ENCODE results near the gene GAN. TPM values are rescaled to one million over a fixed set of nuclear protein-coding genes. Genes with fewer than 3 reads are reported as not detected.

The GAN gene
- total and polyA plus RNA-seq, 3 donors from 2014 or later: 2.4 to 10.9 (median 10.7) TPM

GRCh38 chr16:81366316-81366932, 51.7 kb downstream of the GAN start:
- 61 to 67% methylated on average over 12 of the region's 12 CpGs for WGBS, 2 donors
- no peak for DNase-seq
- Histone ChIP-seq H3K27ac (no peak overlapping the region), H3K9me3 (no peaks in the 10 kb centered on the region), H3K4me1 (no peaks in the 10 kb centered on the region), H3K36me3 (ENCODE audit: low read depth, missing control alignments) (no peaks in the 10 kb centered on the region), H3K4me3 (no peak overlapping the region), H3K27me3 (no peaks in the 10 kb centered on the region)
- TF ChIP-seq CTCF (IDR thresholded peaks at IDR 0.05) (peak; percentile 44 to 72 (median 62)), POLR2A (IDR thresholded peaks at IDR 0.05) (no peak)
- intact Hi-C loops (cut with DNase I; ENCODE audit: low total_unique reads): no loop called here

- Histone ChIP-seq H3K4me1 (no peaks in the 10 kb centered on the region), H3K27me3 (no peaks in the 10 kb centered on the region), H3K9me3 (no peaks in the 10 kb centered on the region), H3K36me3 (ENCODE audit: low read depth, missing control alignments) (no peaks in the 10 kb centered on the region), H3K27ac (no peak overlapping the region), H3K4me3 (no peak overlapping the region)
- TF ChIP-seq POLR2A (IDR thresholded peaks at IDR 0.05): no peak
- TF ChIP-seq CTCF (IDR thresholded peaks at IDR 0.05): no peak
- intact Hi-C loops (cut with DNase I; ENCODE audit: low total_unique reads): no loop called here
- WGBS, 2 donors: 87 to 89% methylated on average over 6 of the region's 6 CpGs
- no peak for DNase-seq
Measured at GRCh38 chr16:81367821-81368220, 53.1 kb downstream of the GAN start.

GRCh38 chr16:81369888-81370504, 55.2 kb downstream of the GAN start:
- H3K27me3 ChIP-seq: no peaks in the 10 kb centered on the region
- no peak overlapping the region for H3K27ac ChIP-seq
- H3K4me3 ChIP-seq: no peak overlapping the region
- DNase-seq: no peak
- H3K4me1 ChIP-seq: no peaks in the 10 kb centered on the region
- no peak for TF ChIP-seq POLR2A (IDR thresholded peaks at IDR 0.05)
- no peak for TF ChIP-seq CTCF (IDR thresholded peaks at IDR 0.05)
- no peaks in the 10 kb centered on the region for H3K9me3 ChIP-seq
- 92 to 97% methylated on average over 4 of the region's 4 CpGs for WGBS, 2 donors
- intact Hi-C loops (cut with DNase I; ENCODE audit: low total_unique reads): no loop called here
- no peaks in the 10 kb centered on the region for H3K36me3 ChIP-seq (ENCODE audit: low read depth, missing control alignments)

- intact Hi-C loops (cut with DNase I; ENCODE audit: low total_unique reads): no loop called here
- no peak for DNase-seq
- no peaks in the 10 kb centered on the region for H3K36me3 ChIP-seq (ENCODE audit: low read depth, missing control alignments)
- H3K27ac ChIP-seq: no peak overlapping the region
- no peak for TF ChIP-seq POLR2A (IDR thresholded peaks at IDR 0.05)
- H3K27me3 ChIP-seq: no peaks in the 10 kb centered on the region
- H3K4me1 ChIP-seq: no peaks in the 10 kb centered on the region
- no peaks in the 10 kb centered on the region for H3K9me3 ChIP-seq
- 77 to 90% methylated on average over 1 of the region's 1 CpG for WGBS, 2 donors
- H3K4me3 ChIP-seq: no peak overlapping the region
Measured at GRCh38 chr16:81371106-81371505, 56.3 kb downstream of the GAN start.

- Histone ChIP-seq H3K4me3 (no peak overlapping the region), H3K4me1 (no peaks in the 10 kb centered on the region), H3K9me3 (no peaks in the 10 kb centered on the region), H3K27me3 (no peaks in the 10 kb centered on the region), H3K36me3 (ENCODE audit: low read depth, missing control alignments) (no peaks in the 10 kb centered on the region), H3K27ac (no peak overlapping the region)
- no peak for DNase-seq
- TF ChIP-seq CTCF (IDR thresholded peaks at IDR 0.05): no peak
- WGBS, 2 donors: 79 to 93% methylated on average over 3 of the region's 3 CpGs
- intact Hi-C loops (cut with DNase I; ENCODE audit: low total_unique reads): no loop called here
Measured at GRCh38 chr16:81374550-81374949, 59.8 kb downstream of the GAN start.

Measured in testis (tissue), 3 donors.